Ureter (tissue), 1 donor: ENCODE measurements around the gene GGT6. TPM values are rescaled to one million over a fixed set of nuclear protein-coding genes. Genes with fewer than 3 reads are reported as not detected.
"Not testable (repeated sequence)": the region's sequence is repeated elsewhere in the genome, so short reads cannot be mapped to it uniquely, and the experiment has no call there.

ENCODE experiments used
- DNase-seq: peaks from one replicate; pipeline ENCODE4 v3.0.0-alpha.2; 2020; ENCODE audit warnings: low spot score
- total RNA-seq: library from RNA; stranded (reverse); gene quantifications from one replicate; pipeline ENCODE4 v1.2.4, GENCODE V29; 2023
- donor health status: DM: yes; HTN: yes; CAD: no.

GGT6 gene
- total RNA-seq, 1 donor from 2014 or later, result 83.6 TPM

- DNase-seq, result no peak
These were observed 32.0 kb upstream of the GGT6 start for GRCh38 chr17:4592240-4593005.

- no peak for DNase-seq
These were observed 31.2 kb upstream of the GGT6 start for GRCh38 chr17:4591529-4591928.

GRCh38 chr17:4590981-4591453, 30.6 kb upstream of the GGT6 start:
- DNase-seq, result no peak

- not testable (repeated sequence) for DNase-seq
These were observed 29.7 kb upstream of the GGT6 start for GRCh38 chr17:4590042-4590441.

GRCh38 chr17:4588898-4589625, 28.7 kb upstream of the GGT6 start:
- no peak for DNase-seq

GRCh38 chr17:4588391-4588790, 28.0 kb upstream of the GGT6 start:
- DNase-seq, result no peak

GRCh38 chr17:4587803-4588202, 27.4 kb upstream of the GGT6 start:
- DNase-seq, result no peak

GRCh38 chr17:4587195-4587594, 26.8 kb upstream of the GGT6 start:
- no peak for DNase-seq

- DNase-seq, result no peak
These were observed 25.7 kb upstream of the GGT6 start for GRCh38 chr17:4586043-4586442.

- DNase-seq, result no peak
These were observed 25.2 kb upstream of the GGT6 start for GRCh38 chr17:4585638-4585994.

GRCh38 chr17:4584917-4585637, 24.7 kb upstream of the GGT6 start:
- DNase-seq, result no peak

- no peak for DNase-seq
These were observed 23.9 kb upstream of the GGT6 start, which contains the start of gene SMTNL2 for GRCh38 chr17:4584101-4584916. Gene SMTNL2 (plus strand): TSS chr17:4584529. CDS start chr17:4584606, 77 bp downstream.

GRCh38 chr17:4583782-4584100, 23.4 kb upstream of the GGT6 start:
- DNase-seq, result no peak

GRCh38 chr17:4583206-4583605, 22.8 kb upstream of the GGT6 start:
- DNase-seq, result no peak

- DNase-seq, result no peak
These were observed 22.3 kb upstream of the GGT6 start for GRCh38 chr17:4582691-4583090.

- no peak for DNase-seq
These were observed 21.7 kb upstream of the GGT6 start for GRCh38 chr17:4582101-4582501.

- no peak for DNase-seq
These were observed 19.9 kb upstream of the GGT6 start for GRCh38 chr17:4580291-4580690.

GRCh38 chr17:4579678-4580077, 19.3 kb upstream of the GGT6 start:
- DNase-seq, result no peak

- not testable (repeated sequence) for DNase-seq
These were observed 18.0 kb upstream of the GGT6 start for GRCh38 chr17:4578349-4578748.

GRCh38 chr17:4577386-4577993, 17.1 kb upstream of the GGT6 start:
- no peak for DNase-seq

- DNase-seq, result no peak
These were observed 16.4 kb upstream of the GGT6 start for GRCh38 chr17:4576729-4577322.
